Stimulated activated CD8-positive, alpha-beta memory T cell treated with anti-CD3 and anti-CD28 coated beads, Interleukin-7, amount 100 ng/mL, for 48 hours (primary cell): ENCODE data around the gene ST7.
"Not testable (repeated sequence)": the region's sequence is repeated elsewhere in the genome, so short reads cannot be mapped to it uniquely, and the experiment has no call there.

Source experiments
- DNase-seq, 2 donors: peaks; one replicate each; pipeline ENCODE4 v3.0.0-alpha.2; 2020; ENCODE audit warnings: low read depth in 1 of 2; ENCODE audit errors: extremely low read depth in 1 of 2

The ST7 gene

DNA sequence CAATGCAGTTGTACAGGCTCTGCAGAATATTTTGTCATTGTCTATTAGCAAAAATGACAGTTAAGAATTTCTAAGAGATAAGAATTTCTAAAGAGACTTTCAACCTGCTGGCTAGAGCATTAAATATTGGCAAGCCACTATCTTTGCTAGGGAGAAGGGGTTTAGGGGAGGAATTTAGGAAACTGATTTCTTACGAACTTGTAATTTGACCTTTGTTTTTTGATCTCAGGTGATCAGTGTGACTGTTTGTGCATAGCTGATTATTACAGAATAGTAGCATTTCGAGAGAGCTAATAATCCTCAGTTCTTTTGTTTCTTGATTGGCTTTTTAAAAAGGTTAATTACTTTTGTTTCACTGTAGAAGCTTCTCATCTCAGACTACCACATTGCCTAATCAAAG is 68.1 kb downstream of the ST7 start:
- DNase-seq, result no peak

DNA sequence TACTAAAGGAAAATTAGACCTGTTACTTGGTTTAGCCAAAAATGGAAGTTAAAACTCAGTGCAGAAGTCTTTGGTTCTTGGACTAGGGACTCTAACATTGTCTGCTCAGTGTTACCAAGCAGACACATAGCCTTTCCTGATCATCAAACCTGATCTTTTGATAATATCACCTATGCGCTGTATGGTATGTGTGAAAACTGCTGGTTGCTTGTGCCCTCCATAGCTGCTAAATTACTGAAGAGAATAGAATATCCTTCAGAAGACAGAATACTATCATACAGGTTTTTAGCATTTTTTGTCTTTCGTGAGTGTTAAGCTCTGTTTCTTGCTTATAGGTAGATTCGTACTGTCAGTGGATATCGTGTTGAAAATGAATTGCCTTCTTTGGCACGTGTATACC is 68.7 kb downstream of the ST7 start:
- DNase-seq, result no peak

DNA sequence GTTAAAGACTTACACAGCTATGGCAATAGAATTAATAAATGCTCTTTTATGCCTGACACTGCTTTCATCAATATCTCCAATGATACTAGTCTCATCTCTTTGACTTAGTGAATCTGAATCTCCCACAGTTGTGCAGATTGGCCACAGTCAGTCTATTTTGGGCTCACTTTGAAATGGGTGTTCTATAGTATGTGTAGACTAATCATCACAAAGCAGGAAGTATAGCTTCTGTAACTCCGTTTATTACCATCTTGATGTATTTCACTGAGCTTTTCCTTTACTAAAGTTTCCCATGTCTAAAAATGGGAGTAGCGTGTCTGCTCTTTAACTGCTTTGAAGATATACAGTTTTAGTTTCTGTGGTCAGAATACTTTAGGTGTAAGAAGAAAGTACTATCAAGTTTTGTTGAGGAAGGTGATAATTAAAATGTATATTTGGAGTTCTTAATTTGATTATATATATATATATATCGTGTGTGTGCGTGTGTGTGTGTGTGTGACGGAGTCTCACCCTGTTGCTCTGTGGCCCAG is 70.1 kb downstream of the ST7 start:
- DNase-seq, result no peak

DNA sequence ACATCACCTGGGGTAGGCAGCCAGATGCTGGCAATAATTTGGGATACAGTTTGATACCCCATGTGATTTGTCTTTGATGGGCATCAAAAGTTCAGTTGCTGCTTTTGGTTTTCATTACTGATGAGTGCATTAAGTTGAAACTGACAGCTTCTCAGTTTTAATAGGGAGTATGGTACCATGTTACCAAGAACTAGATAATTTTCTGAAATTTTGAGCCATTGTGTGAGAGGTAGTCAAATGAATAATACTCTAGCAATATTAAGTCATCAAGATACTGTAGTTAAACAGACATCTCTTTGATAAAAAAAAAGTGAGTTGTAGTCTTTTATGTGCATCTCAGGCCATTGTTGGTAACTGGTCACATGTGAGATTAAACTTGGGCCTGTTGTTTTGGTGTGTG is 71.5 kb downstream of the ST7 start:
- DNase-seq, result no peak

DNA sequence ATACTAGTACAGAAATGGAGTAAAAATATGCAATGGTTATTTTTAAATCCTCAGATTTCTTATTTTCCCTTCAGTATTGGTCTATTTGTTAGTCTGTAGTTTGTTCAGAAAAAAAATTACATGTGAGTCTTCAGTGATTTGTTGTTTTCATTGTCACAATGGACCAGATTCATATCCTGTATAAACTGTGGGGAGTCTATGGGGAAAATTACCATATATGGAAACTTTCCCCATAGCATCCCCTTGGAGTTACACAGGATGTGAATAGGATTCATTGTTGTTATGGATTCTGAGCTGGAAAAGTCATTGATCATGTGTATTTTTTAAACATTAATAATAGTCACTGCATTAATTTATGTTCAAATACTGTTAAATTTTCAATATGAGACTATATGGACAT is 72.6 kb downstream of the ST7 start:
- DNase-seq, result no peak

DNA sequence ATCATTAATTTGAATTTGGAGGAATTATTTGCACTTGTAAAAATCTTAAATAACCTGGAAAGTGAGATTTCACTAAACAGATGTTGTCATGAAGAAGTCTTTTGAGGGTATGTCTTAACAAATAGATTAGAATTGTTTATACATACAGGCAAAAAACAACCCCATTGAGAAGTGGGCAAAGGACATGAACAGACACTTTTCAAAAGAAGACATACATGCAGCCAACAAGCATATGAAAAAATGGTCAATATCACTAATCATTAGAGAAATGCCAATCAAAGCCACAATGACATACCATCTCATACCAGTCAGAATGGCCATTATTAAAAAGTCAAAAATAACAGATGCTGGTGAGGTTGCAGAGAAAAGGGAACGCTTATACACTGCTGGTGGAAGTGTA is 77.0 kb downstream of the ST7 start:
- not testable (repeated sequence) for DNase-seq

DNA sequence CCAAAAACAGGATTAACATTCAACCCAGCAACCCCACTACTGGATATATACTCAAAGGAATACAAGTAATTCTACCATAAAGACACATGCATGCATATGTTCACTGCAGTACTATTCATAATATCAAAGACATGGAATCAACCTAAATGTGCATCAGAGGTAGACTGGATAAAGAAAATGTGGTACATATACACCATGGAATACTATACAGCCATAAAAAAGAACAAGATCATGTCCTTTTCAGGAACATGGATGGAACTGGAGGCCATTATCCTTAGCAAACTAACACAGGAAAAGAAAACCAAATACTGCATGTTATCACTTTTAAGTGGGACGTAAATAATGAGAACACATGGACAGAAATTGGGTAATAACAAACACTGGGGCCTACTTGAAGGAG is 77.5 kb downstream of the ST7 start:
- not testable (repeated sequence) for DNase-seq

DNA sequence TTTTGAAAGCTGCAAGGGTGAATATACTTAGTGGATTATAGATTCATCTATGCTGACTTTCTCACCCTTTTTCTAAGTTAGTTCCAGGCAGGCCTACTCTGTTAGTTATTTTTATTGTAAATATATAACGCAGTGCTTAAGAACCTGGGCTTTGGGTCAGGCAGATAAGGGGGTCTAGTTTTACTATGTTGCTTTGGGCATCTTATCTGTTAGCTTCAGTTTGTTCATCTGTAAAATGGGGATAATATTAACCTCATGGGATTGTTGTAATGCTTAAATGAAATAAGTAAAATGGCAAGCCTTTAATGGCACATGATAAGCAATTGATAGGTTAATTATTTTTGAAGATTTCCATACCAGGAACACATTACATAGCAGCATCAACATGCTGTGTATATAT is 79.5 kb downstream of the ST7 start:
- DNase-seq, result no peak

DNA sequence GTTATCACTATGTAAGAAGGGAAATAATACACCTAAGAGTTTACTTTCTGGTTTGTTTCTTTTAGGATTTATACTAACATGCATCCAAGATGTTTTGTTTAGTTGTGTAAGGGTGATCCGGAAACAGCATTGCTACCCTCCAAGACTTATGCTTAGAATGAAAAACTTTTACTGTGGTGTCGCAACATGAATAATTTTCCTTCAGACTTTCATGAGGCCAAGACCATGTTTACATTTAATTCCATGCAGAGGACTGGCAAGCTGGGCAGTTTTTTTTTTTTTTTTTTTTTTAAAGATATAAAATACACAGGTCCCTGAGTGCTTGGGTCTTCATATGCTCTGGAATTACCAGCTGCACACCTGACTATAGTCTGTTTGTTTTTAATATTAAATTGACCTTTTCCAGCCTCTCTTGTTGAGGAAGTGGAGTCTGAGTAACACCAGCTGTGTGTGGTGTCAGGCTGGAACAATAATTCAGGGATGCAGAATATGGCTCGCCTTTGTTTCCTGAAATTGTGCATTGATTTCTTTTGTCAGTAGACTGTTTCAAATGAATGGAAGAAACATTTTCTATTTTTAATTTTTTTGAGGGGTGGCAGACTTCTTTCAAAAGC is 81.7 kb downstream of the ST7 start:
- no peak for DNase-seq

DNA sequence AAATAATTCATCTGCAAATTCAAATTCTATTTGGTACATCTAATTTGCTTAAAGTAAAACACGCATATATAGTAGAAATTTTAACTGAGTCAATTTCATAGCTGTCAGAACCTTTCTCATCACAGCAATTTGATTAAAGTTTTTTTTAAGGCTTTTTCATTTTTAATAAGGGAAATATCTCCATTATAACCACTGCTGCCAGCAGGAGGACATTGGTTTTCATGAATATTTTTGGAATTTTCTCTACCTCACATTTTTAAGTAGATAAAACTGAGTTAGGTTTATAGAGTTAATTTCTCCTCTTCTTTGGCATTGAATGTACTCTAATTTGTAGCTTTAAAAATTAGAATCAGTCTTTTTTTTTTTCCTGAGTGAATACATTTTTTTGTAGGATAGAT is 82.2 kb downstream of the ST7 start:
- no peak for DNase-seq

DNA sequence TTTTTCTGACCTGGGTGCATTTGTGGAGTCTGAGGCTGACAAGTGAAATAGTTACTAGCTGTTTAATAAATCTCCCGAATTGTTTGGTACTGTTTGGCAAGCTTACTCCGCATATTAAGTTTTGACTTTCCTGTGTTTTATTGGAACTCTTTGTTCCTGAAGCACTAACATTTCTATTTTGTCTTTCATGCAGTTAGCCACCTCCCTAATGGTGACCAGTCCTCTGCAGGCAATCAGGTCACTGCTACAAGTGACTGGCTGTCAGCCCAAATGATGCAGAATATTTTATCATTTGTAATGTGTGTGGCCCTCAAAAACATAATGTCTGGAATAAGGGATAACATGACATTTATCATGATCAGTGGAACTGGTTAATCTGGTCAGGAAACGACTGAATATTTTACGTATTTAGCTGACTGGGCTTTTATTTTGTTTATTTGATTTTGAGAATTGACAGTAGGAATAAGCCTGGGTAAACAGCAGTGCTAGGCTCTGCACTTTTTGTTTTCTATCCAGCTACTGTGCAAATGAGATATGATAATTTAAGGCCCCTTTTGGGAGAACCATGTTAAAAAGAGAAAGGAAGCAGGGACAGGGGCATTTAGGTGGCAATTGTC is 82.9 kb downstream of the ST7 start:
- DNase-seq, result no peak

DNA sequence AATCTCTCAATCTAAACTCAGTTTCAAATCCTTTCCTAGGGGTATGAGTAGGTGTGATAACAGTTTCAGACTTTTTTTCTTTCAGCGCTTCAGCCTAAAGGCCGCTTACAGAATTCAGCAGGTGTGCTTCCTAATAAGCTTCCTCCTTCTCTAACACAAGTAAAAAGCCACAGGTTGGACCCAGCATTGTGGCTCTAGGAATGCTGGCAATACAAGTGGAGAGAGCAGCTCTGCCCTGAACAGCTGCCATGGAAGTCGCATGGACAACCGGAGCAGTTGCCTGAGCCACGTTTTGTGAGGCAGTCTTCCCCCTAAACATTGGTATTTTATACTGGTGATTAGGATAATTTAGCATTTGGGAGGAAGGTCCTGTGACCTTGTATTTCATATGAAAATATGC is 83.5 kb downstream of the ST7 start:
- DNase-seq, result no peak

DNA sequence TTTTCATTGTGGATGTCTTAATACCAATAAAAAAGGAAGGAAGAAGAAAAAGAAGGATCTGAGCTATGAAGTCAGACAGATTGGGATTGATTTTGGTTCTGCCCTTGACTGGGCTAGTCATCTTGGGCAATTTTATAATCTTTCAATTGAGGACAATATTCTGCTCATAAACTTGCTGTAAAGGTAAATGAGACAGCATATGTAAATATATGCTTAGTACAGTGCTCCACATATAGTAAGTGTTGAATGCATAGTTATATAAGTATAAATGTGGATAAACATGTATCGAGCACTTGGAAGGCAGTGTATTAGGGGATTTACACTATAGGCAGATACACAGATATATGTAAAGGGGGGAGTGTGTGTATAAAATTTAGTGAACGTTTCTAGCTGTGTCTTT is 85.1 kb downstream of the ST7 start:
- no peak for DNase-seq

DNA sequence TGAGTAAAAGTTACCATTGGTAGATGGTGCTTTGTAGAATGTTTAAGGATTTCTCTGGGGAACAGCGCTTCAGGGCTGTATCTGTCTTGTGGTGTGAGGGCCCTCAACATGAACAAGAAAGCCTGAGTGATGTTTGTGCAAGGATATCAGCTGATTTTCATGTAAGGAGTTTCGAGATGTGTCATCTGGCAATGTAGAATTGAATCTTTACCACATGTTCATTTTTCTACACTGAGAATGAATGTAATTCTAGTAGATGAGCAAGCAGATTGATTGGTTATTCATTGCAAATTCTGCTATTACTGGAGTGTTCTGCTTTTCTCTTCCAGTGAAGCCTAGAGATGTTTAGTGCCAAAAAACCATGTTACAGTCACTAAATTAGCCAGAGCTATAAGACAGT is 87.7 kb downstream of the ST7 start:
- DNase-seq, result no peak

DNA sequence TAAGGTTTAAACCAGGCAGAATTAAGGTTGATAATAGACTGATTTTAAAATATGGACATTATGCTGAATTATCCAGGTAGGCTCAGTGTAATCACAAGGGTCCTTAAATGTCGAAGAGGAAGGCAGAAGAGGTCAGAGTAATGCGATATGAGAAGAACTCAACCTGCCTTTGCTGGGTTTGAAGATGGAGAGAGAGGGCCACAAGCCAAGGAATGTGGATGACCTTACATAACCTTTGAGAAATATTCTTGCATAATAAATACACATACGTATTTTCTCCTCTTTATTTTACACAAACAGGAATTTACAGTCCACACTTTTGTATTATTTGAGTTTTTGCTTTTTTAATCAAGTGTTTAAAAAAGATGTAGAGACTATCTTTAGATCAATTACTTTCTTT is 88.5 kb downstream of the ST7 start:
- DNase-seq, result no peak

DNA sequence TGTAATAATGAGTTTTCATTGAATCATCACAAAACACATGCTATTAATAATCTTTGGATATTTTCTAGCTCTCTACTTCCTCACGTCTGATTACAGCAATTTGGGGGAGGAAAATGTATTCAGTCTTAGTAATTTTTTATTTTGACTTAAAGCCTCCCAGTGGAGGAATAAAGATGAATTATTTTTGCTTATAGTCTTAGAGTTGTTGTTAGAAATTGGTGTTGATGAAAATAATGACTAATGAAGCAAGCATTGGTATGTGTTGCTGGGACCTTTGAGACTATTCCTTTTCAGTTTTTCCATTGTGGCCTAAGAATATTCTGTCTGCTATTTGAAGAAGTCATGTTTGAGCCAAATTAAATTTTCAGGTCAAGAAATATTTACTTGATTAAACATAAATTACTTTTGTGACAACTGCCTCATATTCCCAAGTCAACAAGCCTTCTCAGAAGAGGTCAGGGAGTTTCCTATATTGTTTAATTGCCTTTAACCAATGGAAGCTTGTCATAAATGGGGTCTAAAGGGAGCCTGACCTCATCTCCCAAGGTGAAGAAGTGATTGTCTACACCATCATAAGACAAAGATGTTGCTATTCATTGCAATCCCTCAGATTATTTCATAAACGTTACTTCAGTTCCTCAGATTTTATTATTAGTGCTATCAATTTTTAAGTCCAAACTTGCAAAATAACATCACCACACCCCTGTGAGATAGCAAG is 90.0 kb downstream of the ST7 start:
- DNase-seq, result no peak

DNA sequence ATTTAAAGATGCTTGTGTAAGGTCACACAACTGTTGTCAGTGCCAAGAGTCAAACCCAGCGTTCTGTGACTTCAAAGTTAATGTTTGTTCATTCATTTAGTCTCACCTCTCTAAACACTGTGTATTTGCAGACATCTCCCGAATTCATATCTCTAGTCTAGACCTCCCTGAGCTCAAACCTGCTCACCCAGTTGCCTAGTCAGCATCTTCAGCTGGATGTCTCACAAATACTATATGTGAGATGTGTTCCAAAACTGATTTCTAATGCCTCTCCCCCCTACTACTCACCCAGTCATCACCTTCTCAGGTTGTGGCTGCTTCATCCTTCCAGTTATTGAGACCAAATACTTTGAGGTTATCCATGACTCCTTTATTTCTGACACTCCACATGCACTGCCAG is 91.4 kb downstream of the ST7 start:
- no peak for DNase-seq

DNA sequence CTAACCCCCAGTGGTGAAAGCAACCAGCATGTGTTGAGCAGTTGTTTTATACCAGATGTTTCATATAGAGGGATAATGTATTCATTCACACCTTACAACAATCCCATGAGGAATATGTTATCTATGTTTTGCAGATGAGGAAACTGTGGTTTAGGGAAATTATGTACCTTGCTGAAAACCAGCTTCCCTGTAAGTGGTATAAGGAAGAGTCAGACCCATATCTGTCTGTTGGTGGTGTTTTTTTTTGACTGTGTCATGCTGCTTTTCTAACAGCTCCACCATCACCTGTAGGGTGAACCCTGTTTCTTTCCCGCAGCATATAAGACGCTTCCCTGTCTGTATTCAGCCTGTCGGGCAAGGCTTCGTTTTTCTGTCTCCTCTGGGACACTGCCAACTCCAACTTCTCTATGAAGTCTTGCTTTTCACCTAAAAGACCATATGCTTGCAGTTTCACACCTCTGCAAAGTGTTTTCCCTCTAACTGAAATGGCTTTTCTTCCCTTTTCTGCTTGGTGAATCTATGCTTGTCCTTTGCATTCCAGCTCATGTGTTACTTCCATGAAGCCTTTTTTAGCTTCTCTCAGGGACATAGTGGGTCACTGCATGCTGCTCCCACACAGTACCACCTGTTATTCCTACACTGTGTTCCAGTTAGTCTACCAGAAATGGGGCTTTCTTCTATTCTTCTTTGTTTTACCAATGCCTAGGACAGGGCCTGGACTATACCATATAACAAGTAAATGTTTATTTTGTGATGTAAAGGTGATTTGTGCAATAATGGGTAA is 92.8 kb downstream of the ST7 start:
- DNase-seq, result no peak

DNA sequence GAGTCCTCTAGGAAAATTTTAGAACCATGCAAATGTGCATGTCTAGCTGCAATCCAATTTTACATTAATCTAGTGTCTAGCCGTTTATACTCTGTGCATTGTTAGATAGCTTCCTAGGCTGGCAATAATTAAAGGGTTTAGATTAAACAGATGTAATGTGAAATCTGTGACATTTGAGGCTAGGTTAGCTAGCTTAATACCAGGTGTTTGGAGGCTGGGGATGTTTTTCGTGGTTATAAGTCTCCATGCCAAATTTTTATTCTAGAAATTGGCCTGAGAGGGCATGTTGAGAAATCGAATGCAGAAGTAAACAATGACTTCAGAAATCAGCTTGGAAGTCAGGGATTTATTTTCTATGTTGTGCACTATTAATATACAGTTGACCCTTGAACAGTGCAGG is 94.2 kb downstream of the ST7 start:
- no peak for DNase-seq

DNA sequence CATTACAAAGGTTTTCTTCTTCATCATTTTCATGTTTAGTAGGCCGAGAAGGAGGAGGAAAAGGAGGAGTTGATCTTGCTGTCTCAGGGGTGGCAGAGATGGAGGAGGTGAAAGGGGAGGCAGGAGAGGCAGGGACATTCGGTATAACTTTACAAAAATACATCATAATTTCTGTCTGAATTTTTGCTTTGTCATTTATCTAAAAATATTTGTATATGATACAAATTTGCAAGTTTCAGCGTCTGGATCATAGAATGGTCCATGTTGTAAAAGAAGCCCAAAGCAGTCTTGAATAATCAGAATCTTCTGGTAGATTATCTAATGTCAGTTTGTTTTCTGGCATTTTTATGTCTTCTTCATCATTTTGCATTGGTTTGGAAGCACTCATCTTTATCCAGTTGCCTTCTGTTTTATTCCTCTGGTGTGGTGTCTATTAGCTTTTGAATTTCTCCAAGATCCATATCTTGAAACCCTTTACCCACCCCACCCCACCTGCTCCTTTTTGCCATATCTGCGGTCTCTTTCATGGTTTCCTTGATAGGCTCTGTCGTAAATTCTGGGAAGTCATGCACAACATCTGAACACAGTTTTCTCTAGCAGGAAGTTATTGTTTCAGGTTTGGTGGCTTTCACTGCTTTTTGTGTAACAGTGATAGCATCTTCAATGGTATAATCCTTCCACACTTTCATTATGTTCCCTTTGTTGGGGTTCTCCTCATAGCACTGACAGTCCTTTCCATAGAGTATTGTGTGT is 95.0 kb downstream of the ST7 start:
- no peak for DNase-seq

DNA sequence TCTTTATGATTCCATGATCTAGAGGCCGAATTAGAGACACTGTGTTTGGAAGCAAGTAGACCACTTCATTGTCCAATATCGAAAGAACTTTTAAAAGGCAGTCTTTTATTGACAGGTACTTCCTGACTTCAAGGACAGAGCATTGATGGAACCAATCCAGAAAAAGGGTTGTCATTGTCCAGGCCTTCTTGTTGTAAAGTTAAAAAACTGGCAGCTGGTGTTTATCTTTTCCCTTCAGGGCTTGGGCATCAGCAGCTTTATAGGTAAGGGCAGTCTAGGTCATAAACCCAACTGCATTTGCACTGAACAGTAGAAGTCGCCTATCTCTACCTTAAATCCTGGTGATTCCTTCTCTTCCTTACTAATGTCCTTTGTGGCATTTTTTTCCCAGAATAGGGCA is 95.6 kb downstream of the ST7 start:
- no peak for DNase-seq
